Upper lobe of left lung (tissue), 4 donors: ENCODE measurements around the gene MOCS1.

Experiments used
- CTCF ChIP-seq, 6 experiments: fragments of 450-650 bp in 4 of 6; fragments of 200-600 bp in 2 of 6; sonication (generic) in 2 of 6; IDR thresholded peaks; one replicate each; pipeline ENCODE4 v1.5.1; 2016 to 2019; ENCODE audit warnings: antibody characterized with exemption in 6 of 6
- EP300 ChIP-seq, 4 donors: sonication (generic); formaldehyde crosslinking; IDR thresholded peaks; one replicate each; pipeline ENCODE4 v1.5.1; 2017; ENCODE audit warnings: antibody characterized with exemption in 4 of 4, control low read depth in 2 of 4
- POLR2A ChIP-seq, 4 donors: fragments of 450-650 bp; IDR thresholded peaks; one replicate each; pipeline ENCODE4 v1.5.1; 2016 to 2017; ENCODE audit warnings: antibody characterized with exemption in 4 of 4, mild to moderate bottlenecking in 2 of 4
- POLR2AphosphoS5 ChIP-seq, 2 donors: sonication (generic); formaldehyde crosslinking; IDR thresholded peaks; one replicate each; pipeline ENCODE4 v1.5.1; 2017; ENCODE audit warnings: antibody characterized with exemption in 2 of 2

GRCh38 chr6:39910164-39910563 lies 24.1 kb downstream of the MOCS1 start:
- no peak for TF ChIP-seq CTCF (IDR thresholded peaks at IDR 0.05)
- no peak for TF ChIP-seq POLR2AphosphoS5 (IDR thresholded peaks at IDR 0.05)
- no peak for TF ChIP-seq POLR2A (IDR thresholded peaks at IDR 0.05)
- TF ChIP-seq EP300 (IDR thresholded peaks at IDR 0.05), result no peak
